A549 treated with AZD9567 at 1 μM for 4 hours (cell line): Measurements from ENCODE around the gene CXXC5. TPM values are rescaled to one million over a fixed set of nuclear protein-coding genes. Genes with fewer than 3 reads are reported as not detected.

Source experiments
- total RNA-seq: library from RNA; stranded (reverse); fragments of 200-300 nt; extraction: Qiagen RNA extraction; gene quantifications from 5 replicates; pipeline ENCODE4 v1.2.3, GENCODE V29; 2022; ENCODE audit not compliant: insufficient read depth

CXXC5 gene
- 8.9 to 15.1 TPM (median 14.9 TPM) in 5 replicates for total RNA-seq

DNA sequence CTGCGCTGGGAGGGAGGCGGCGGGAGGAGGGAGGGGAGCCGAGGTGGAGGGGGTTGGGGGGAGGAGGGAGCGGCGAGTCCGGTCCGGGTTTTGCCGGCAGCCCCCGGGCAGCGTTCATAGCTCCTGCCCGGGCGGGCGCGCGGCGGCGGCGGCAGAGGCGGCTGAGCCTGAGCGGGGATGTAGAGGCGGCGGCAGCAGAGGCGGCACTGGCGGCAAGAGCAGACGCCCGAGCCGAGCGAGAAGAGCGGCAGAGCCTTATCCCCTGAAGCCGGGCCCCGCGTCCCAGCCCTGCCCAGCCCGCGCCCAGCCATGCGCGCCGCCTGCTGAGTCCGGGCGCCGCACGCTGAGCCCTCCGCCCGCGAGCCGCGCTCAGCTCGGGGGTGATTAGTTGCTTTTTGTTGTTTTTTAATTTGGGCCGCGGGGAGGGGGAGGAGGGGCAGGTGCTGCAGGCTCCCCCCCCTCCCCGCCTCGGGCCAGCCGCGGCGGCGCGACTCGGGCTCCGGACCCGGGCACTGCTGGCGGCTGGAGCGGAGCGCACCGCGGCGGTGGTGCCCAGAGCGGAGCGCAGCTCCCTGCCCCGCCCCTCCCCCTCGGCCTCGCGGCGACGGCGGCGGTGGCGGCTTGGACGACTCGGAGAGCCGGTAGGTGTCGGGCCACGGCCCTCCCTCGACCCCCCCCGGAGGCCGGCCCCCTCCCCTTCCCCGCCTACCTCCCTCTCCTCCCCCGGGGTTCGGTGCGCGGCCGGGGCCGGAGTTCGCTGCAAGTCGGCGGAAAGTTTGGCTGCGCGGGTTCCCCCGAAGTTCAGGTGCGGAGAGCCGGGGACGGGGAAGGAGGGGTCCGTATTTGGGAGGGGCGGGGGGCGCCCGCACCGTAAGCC, at the start of gene CXXC5:
Gene CXXC5 (plus strand): TSS at position 145 of the 877 bp plus-strand sequence. CDS start 32,175 bp downstream, outside the sequence.

Other genes with a start within 250 kb of the CXXC5 start
- 3.0 to 5.7 TPM (median 5.0 TPM) in 5 replicates for gene SPATA24, start 244.3 kb upstream of the CXXC5 start, total RNA-seq
- 5.7 to 9.2 TPM (median 8.6 TPM) in 5 replicates for gene DNAJC18, start 208.8 kb upstream of the CXXC5 start, total RNA-seq
- not detected in 5 replicates for gene ECSCR, start 185.6 kb upstream of the CXXC5 start, total RNA-seq
- gene SMIM33, start 177.3 kb upstream of the CXXC5 start, total RNA-seq = not detected in 5 replicates
- gene STING1, start 165.6 kb upstream of the CXXC5 start, total RNA-seq = 0.63 to 1.00 TPM (median 0.80 TPM) in 4 of 5 replicates, not detected in the other
- gene UBE2D2, start 87.0 kb upstream of the CXXC5 start, total RNA-seq = 136 to 182 TPM (median 171 TPM) in 5 replicates
- 0.01 to 0.06 TPM (median 0.03 TPM) in 3 of 5 replicates, not detected in the others for gene PSD2, start 147.5 kb downstream of the CXXC5 start, total RNA-seq